ENCODE results near the gene BNC2.

Gene BNC2

DNA sequence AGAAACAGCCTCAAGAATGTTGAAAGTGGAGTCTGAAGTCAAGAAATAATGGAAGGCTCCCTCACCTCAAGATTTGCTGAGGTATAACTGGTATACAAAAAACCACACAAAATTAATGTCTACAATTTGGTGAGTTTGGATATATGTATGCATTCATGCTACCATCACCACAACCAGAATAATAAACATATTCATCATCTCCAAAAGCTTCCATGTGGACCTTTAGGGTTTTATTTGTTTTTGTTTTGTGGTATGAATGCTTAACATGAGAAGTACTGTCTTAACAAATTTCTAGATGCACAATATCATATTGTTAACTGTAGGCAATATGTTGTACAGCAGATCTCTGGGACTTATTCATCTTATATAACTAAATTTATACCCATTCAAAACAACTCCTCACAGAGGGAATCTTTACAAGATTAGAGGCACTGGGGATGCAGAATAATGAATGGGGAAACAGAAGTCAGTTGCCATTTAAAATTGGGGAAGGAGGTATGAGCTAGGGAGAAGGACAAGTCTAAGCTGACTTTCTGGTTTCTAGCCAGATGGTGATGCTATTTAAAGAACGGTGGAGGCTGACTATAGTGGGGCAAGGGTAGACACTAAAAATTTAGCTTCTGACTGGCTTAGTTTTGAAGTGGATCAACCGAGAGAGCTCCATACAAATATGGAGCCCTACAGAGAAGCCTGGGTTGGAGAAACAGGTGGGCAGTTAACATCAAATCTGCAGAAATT is 213.9 kb downstream of the BNC2 start:
- no peak for DNase-seq (ENCODE audit: low spot score)
- no peak overlapping the region for H3K4me3 ChIP-seq (ENCODE audit: low read length in 2 of 2)
- no peak overlapping the region for H3K23ac ChIP-seq (ENCODE audit: low read depth, low read length, poor library complexity)
- no peak overlapping the region for H2BK15ac ChIP-seq (ENCODE audit: low read length)
- no peak overlapping the region for H3K9ac ChIP-seq (ENCODE audit: low read depth, low read length, poor library complexity)
- H3K4me1 ChIP-seq (ENCODE audit: control insufficient read depth in 2 of 2, insufficient read depth in 1 of 2, low read depth in 1 of 2, low read length in 2 of 2), result peaks cover 12 to 14% of the 10 kb centered on the region in 2 donors
- H3K14ac ChIP-seq (ENCODE audit: low read length), result no peak overlapping the region
- H3K27me3 ChIP-seq (ENCODE audit: control insufficient read depth in 3 of 3, insufficient read depth in 3 of 3, low read depth in 1 of 3, low read length in 3 of 3), result peaks cover 0 to 9% (median 0%) of the 10 kb centered on the region in 3 experiments
- no peaks in the 10 kb centered on the region for H3K9me3 ChIP-seq (replicated peaks in 1 of 2; ENCODE audit: control insufficient read depth in 2 of 2, insufficient read depth in 1 of 2, low read depth in 1 of 2, low read length in 2 of 2)
- H2BK5ac ChIP-seq (ENCODE audit: low read length), result no peak overlapping the region
- no peak overlapping the region for H3K4ac ChIP-seq (ENCODE audit: low read length)
- H2AFZ ChIP-seq (ENCODE audit: low read length), result no peak overlapping the region
- no CpG with 5 or more reads among the region's 2 CpGs for WGBS, 2 donors (ENCODE audit: extremely low coverage in 2 of 2, insufficient read length in 2 of 2, insufficient replicate concordance in 1 of 2)
- H3K36me3 ChIP-seq (replicated peaks in 1 of 2; ENCODE audit: control insufficient read depth in 2 of 2, insufficient read depth in 2 of 2, low read length in 2 of 2), result no peaks in the 10 kb centered on the region
- H3K27ac ChIP-seq (replicated peaks; ENCODE audit: low read length), result no peak overlapping the region
- no peak overlapping the region for H2AK5ac ChIP-seq (ENCODE audit: low read depth, low read length)
- H3K4me2 ChIP-seq (ENCODE audit: insufficient read depth, low read length, poor library complexity, severe bottlenecking), result no peak overlapping the region
- no peaks in the 10 kb centered on the region for H3K79me1 ChIP-seq (ENCODE audit: low read depth, low read length)
- no peak overlapping the region for H4K8ac ChIP-seq (ENCODE audit: low read depth, low read length)
- no peak overlapping the region for H4K91ac ChIP-seq (ENCODE audit: low read depth, low read length, poor library complexity)
- no peak overlapping the region for H3K18ac ChIP-seq (ENCODE audit: low read length)
- no peak overlapping the region for H2BK120ac ChIP-seq (ENCODE audit: low read depth, low read length)
- H2BK12ac ChIP-seq (ENCODE audit: low read length), result no peak overlapping the region

DNA sequence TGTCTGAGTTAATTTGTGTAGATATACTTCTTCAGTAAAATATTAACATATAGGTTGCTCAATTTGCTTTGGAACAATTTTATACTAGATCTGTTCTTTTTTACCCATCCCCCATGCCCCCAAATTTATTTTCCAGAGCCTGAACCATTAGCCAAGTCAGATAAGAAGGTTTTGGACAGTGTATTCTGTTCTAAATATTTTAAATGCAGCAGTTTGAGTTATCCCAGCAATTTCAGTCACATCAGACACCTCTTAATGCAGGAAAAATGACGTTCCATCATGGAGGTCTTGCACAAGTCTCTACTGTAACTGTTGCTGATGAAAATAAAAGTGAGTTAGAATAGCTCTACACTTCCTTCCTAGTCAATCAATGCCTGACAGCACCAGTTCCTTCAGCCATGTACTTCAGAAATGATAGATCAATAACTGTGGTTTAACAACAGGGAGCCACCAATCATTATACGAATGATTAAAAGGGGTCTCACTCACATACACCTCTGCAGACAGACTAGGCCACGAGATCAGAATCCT is 215.8 kb downstream of the BNC2 start:
- peaks cover 0 to 9% (median 0%) of the 10 kb centered on the region in 3 experiments for H3K27me3 ChIP-seq (ENCODE audit: control insufficient read depth in 3 of 3, insufficient read depth in 3 of 3, low read depth in 1 of 3, low read length in 3 of 3)
- H3K79me1 ChIP-seq (ENCODE audit: low read depth, low read length), result no peaks in the 10 kb centered on the region
- H3K36me3 ChIP-seq (replicated peaks in 1 of 2; ENCODE audit: control insufficient read depth in 2 of 2, insufficient read depth in 2 of 2, low read length in 2 of 2), result no peaks in the 10 kb centered on the region
- H4K8ac ChIP-seq (ENCODE audit: low read depth, low read length), result no peak overlapping the region
- no peak for DNase-seq (ENCODE audit: low spot score)
- H3K23ac ChIP-seq (ENCODE audit: low read depth, low read length, poor library complexity), result no peak overlapping the region
- H3K9me3 ChIP-seq (replicated peaks in 1 of 2; ENCODE audit: control insufficient read depth in 2 of 2, insufficient read depth in 1 of 2, low read depth in 1 of 2, low read length in 2 of 2), result no peaks in the 10 kb centered on the region
- H3K4me2 ChIP-seq (ENCODE audit: insufficient read depth, low read length, poor library complexity, severe bottlenecking), result no peak overlapping the region
- no peak overlapping the region for H2BK120ac ChIP-seq (ENCODE audit: low read depth, low read length)
- H2BK12ac ChIP-seq (ENCODE audit: low read length), result no peak overlapping the region
- no CpG with 5 or more reads among the region's 3 CpGs for WGBS, 2 donors (ENCODE audit: extremely low coverage in 2 of 2, insufficient read length in 2 of 2, insufficient replicate concordance in 1 of 2)
- H2BK5ac ChIP-seq (ENCODE audit: low read length), result no peak overlapping the region
- no peak overlapping the region for H2AFZ ChIP-seq (ENCODE audit: low read length)
- H3K4ac ChIP-seq (ENCODE audit: low read length), result no peak overlapping the region
- no peak overlapping the region for H3K9ac ChIP-seq (ENCODE audit: low read depth, low read length, poor library complexity)
- peaks cover 12 to 14% of the 10 kb centered on the region in 2 donors for H3K4me1 ChIP-seq (ENCODE audit: control insufficient read depth in 2 of 2, insufficient read depth in 1 of 2, low read depth in 1 of 2, low read length in 2 of 2)
- no peak overlapping the region for H3K27ac ChIP-seq (replicated peaks; ENCODE audit: low read length)
- H2BK15ac ChIP-seq (ENCODE audit: low read length), result no peak overlapping the region
- H4K91ac ChIP-seq (ENCODE audit: low read depth, low read length, poor library complexity), result no peak overlapping the region
- H3K18ac ChIP-seq (ENCODE audit: low read length), result no peak overlapping the region
- no peak overlapping the region for H2AK5ac ChIP-seq (ENCODE audit: low read depth, low read length)
- H3K14ac ChIP-seq (ENCODE audit: low read length), result no peak overlapping the region
- no peak overlapping the region for H3K4me3 ChIP-seq (ENCODE audit: low read length in 2 of 2)

DNA sequence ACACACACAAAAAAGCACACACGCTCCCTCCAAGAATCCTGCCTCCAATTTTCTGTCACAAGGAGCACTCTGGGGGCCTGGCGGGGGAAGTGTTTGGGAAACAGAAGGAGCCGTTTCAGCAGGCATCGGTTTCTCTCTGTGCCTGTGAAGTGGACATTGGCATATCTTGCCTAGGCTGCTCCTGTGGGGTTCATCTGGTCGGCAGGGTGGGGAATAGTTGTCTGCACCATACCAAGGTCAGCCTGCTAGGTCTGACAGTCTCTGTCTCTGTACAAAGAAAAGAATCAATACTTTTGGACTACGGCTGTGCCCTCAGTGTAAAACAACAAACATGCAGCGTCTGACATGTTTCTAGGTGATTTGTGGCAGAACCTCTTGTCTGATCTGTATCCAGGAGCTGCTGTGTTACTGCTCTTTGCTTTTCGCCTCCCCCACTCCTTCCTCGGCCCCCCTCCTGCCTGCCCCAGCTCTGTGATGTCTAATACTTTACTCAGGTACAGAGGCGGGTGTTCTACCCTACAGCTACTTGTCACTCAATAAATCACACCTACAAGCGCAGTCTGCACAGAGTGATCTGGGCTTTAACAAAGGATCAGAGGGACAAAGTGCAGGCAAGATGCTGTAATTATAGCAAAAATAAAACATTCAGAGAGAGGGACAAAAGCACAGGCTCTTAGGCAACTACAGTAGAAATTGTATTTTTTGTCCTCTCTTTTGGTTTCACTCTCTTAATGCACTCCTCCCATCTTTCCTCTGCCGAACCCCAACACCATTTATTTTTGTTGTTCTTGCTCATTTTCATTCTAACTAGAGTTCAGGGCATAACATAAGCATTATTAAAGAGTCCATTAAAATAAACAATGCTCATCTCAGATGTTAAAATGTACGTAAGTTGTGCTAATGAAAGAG is 216.7 kb downstream of the BNC2 start:
- Histone ChIP-seq H3K9ac (ENCODE audit: low read depth, low read length, poor library complexity) (no peak overlapping the region), H2BK120ac (ENCODE audit: low read depth, low read length) (no peak overlapping the region), H2BK15ac (ENCODE audit: low read length) (peak overlapping the region; percentile 5), H2AK5ac (ENCODE audit: low read depth, low read length) (no peak overlapping the region), H2BK5ac (ENCODE audit: low read length) (no peak overlapping the region), H3K23ac (ENCODE audit: low read depth, low read length, poor library complexity) (no peak overlapping the region), H3K4me3 (ENCODE audit: low read length in 2 of 2) (no peak overlapping the region), H3K18ac (ENCODE audit: low read length) (peak overlapping the region; percentile 63), H3K36me3 (replicated peaks in 1 of 2; ENCODE audit: control insufficient read depth in 2 of 2, insufficient read depth in 2 of 2, low read length in 2 of 2) (no peaks in the 10 kb centered on the region), H3K4me2 (ENCODE audit: insufficient read depth, low read length, poor library complexity, severe bottlenecking) (no peak overlapping the region), H4K91ac (ENCODE audit: low read depth, low read length, poor library complexity) (no peak overlapping the region), H3K79me1 (ENCODE audit: low read depth, low read length) (no peaks in the 10 kb centered on the region), H4K8ac (ENCODE audit: low read depth, low read length) (no peak overlapping the region), H3K27me3 (ENCODE audit: control insufficient read depth in 3 of 3, insufficient read depth in 3 of 3, low read depth in 1 of 3, low read length in 3 of 3) (peaks cover 0 to 9% (median 0%) of the 10 kb centered on the region in 3 experiments), H3K9me3 (replicated peaks in 1 of 2; ENCODE audit: control insufficient read depth in 2 of 2, insufficient read depth in 1 of 2, low read depth in 1 of 2, low read length in 2 of 2) (no peaks in the 10 kb centered on the region), H3K4me1 (ENCODE audit: control insufficient read depth in 2 of 2, insufficient read depth in 1 of 2, low read depth in 1 of 2, low read length in 2 of 2) (peaks cover 12 to 14% of the 10 kb centered on the region in 2 donors), H3K4ac (ENCODE audit: low read length) (no peak overlapping the region), H2AFZ (ENCODE audit: low read length) (peak overlapping the region; percentile 34), H3K27ac (replicated peaks; ENCODE audit: low read length) (no peak overlapping the region), H3K14ac (ENCODE audit: low read length) (peak overlapping the region; percentile 14), H2BK12ac (ENCODE audit: low read length) (no peak overlapping the region)
- no CpG with 5 or more reads among the region's 13 CpGs for WGBS, 2 donors (ENCODE audit: extremely low coverage in 2 of 2, insufficient read length in 2 of 2, insufficient replicate concordance in 1 of 2)
- no peak for DNase-seq (ENCODE audit: low spot score)

- no peak overlapping the region for H3K18ac ChIP-seq (ENCODE audit: low read length)
- H4K91ac ChIP-seq (ENCODE audit: low read depth, low read length, poor library complexity), result no peak overlapping the region
- H2BK5ac ChIP-seq (ENCODE audit: low read length), result no peak overlapping the region
- H4K8ac ChIP-seq (ENCODE audit: low read depth, low read length), result no peak overlapping the region
- no peak overlapping the region for H3K9ac ChIP-seq (ENCODE audit: low read depth, low read length, poor library complexity)
- H3K27me3 ChIP-seq (ENCODE audit: control insufficient read depth in 3 of 3, insufficient read depth in 3 of 3, low read depth in 1 of 3, low read length in 3 of 3), result peaks cover 0 to 9% (median 0%) of the 10 kb centered on the region in 3 experiments
- no peak overlapping the region for H3K23ac ChIP-seq (ENCODE audit: low read depth, low read length, poor library complexity)
- H2AK5ac ChIP-seq (ENCODE audit: low read depth, low read length), result no peak overlapping the region
- no peaks in the 10 kb centered on the region for H3K79me1 ChIP-seq (ENCODE audit: low read depth, low read length)
- no peak overlapping the region for H3K14ac ChIP-seq (ENCODE audit: low read length)
- H2BK120ac ChIP-seq (ENCODE audit: low read depth, low read length), result no peak overlapping the region
- no CpG with 5 or more reads among the region's 4 CpGs for WGBS, 2 donors (ENCODE audit: extremely low coverage in 2 of 2, insufficient read length in 2 of 2, insufficient replicate concordance in 1 of 2)
- H3K4me1 ChIP-seq (ENCODE audit: control insufficient read depth in 2 of 2, insufficient read depth in 1 of 2, low read depth in 1 of 2, low read length in 2 of 2), result peaks cover 12 to 14% of the 10 kb centered on the region in 2 donors
- no peak overlapping the region for H3K4me2 ChIP-seq (ENCODE audit: insufficient read depth, low read length, poor library complexity, severe bottlenecking)
- no peaks in the 10 kb centered on the region for H3K36me3 ChIP-seq (replicated peaks in 1 of 2; ENCODE audit: control insufficient read depth in 2 of 2, insufficient read depth in 2 of 2, low read length in 2 of 2)
- H3K9me3 ChIP-seq (replicated peaks in 1 of 2; ENCODE audit: control insufficient read depth in 2 of 2, insufficient read depth in 1 of 2, low read depth in 1 of 2, low read length in 2 of 2), result no peaks in the 10 kb centered on the region
- no peak overlapping the region for H2BK12ac ChIP-seq (ENCODE audit: low read length)
- no peak overlapping the region for H3K4me3 ChIP-seq (ENCODE audit: low read length in 2 of 2)
- H3K27ac ChIP-seq (replicated peaks; ENCODE audit: low read length), result no peak overlapping the region
- H2BK15ac ChIP-seq (ENCODE audit: low read length), result no peak overlapping the region
- no peak overlapping the region for H3K4ac ChIP-seq (ENCODE audit: low read length)
- H2AFZ ChIP-seq (ENCODE audit: low read length), result no peak overlapping the region
- DNase-seq (ENCODE audit: low spot score), result no peak
Observed at GRCh38 chr9:16652582-16652981, 217.9 kb downstream of the BNC2 start.
